NCI-H460 (cell line): ENCODE data around the gene SPOP. TPM values are rescaled to one million over a fixed set of nuclear protein-coding genes. Genes with fewer than 3 reads are reported as not detected.
"Not testable (repeated sequence)": the region's sequence is repeated elsewhere in the genome, so short reads cannot be mapped to it uniquely, and the experiment has no call there.

Experiments
- DNase-seq: peaks from one replicate; pipeline ENCODE4 v3.0.0-alpha.2; 2016; ENCODE audit warnings: low read depth; ENCODE audit errors: extremely low read depth
- total RNA-seq: library from RNA; depleted of rRNA; stranded (reverse); fragments of >200 nt; shearing (Covaris generic); gene quantifications from 2 replicates; pipeline ENCODE4 v1.2.3, GENCODE V29; 2014

The SPOP gene
- total RNA-seq, 1 experiment from 2014 or later: 51.0 TPM

GRCh38 chr17:49696233-49696761 is 18.4 kb upstream of the SPOP start:
- DNase-seq: no peak

- DNase-seq: no peak
Measured at GRCh38 chr17:49695698-49696232, 17.9 kb upstream of the SPOP start.

- DNase-seq: peak; percentile 11
Measured at GRCh38 chr17:49694847-49695697, 17.2 kb upstream of the SPOP start.

- DNase-seq: no peak
Measured at GRCh38 chr17:49692751-49693150, 14.9 kb upstream of the SPOP start.

GRCh38 chr17:49691677-49692191 is 13.8 kb upstream of the SPOP start:
- no peak for DNase-seq

GRCh38 chr17:49691086-49691676 is 13.3 kb upstream of the SPOP start:
- DNase-seq: no peak

GRCh38 chr17:49690256-49690655 is 12.4 kb upstream of the SPOP start:
- no peak for DNase-seq

GRCh38 chr17:49688848-49689247 is 11.0 kb upstream of the SPOP start:
- DNase-seq: no peak

- DNase-seq: peak; percentile 18
Measured at GRCh38 chr17:49687878-49688491, 10.1 kb upstream of the SPOP start.

GRCh38 chr17:49681106-49681979 is 3.4 kb upstream of the SPOP start:
- DNase-seq: no peak

GRCh38 chr17:49680314-49680713 is 2.4 kb upstream of the SPOP start:
- DNase-seq: no peak

- DNase-seq: peak; percentile 92
Measured at GRCh38 chr17:49677134-49677932, 564 bp downstream of the SPOP start.

GRCh38 chr17:49676276-49676868 is 1.5 kb downstream of the SPOP start:
- no peak for DNase-seq

GRCh38 chr17:49674507-49674906 is 3.4 kb downstream of the SPOP start:
- no peak for DNase-seq

- not testable (repeated sequence) for DNase-seq
Measured at GRCh38 chr17:49673679-49674078, 4.2 kb downstream of the SPOP start.

- no peak for DNase-seq
Measured at GRCh38 chr17:49670641-49671040, 7.3 kb downstream of the SPOP start.

GRCh38 chr17:49670002-49670401 is 7.9 kb downstream of the SPOP start:
- DNase-seq: no peak

GRCh38 chr17:49667854-49668253 is 10.0 kb downstream of the SPOP start:
- DNase-seq: no peak

- DNase-seq: no peak
Measured at GRCh38 chr17:49664706-49665211, 13.1 kb downstream of the SPOP start.
